Ammon's horn (tissue), 1 donor: ENCODE data around the gene FAM184B.
"Not testable (repeated sequence)": the region's sequence is repeated elsewhere in the genome, so short reads cannot be mapped to it uniquely, and the experiment has no call there.

Source experiments
- DNase-seq: peaks from one replicate; pipeline ENCODE4 v3.0.0-alpha.2; 2016; ENCODE audit warnings: low spot score

FAM184B gene

GRCh38 chr4:17681281-17682221, 99.9 kb downstream of the FAM184B start:
- no peak for DNase-seq

GRCh38 chr4:17680559-17681280, 100.7 kb downstream of the FAM184B start:
- no peak for DNase-seq

GRCh38 chr4:17670423-17670822, 111.0 kb downstream of the FAM184B start:
- DNase-seq: no peak

- DNase-seq: no peak
Observed at GRCh38 chr4:17667653-17668201, 113.7 kb downstream of the FAM184B start.

DNA sequence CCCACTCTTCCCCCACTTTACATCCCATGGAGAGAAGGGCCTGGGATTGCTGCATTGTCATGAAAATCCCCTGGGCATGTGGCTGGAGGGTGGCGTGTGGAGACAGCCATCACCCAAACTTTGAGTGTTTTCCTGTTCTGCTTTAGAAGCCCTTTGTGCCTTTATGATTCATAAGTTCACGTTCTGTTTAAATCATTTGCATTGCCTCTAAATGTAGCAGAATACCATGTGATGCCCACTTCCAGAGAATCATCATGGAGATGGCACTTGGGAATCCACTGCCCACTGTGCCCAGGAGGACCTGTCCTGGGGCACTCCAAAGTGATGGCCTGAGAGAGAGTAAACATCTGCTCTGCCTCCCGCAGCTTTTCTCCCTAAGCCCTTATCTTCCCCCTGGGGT, 114.2 kb downstream of the FAM184B start:
- DNase-seq: no peak

GRCh38 chr4:17665852-17666251, 115.6 kb downstream of the FAM184B start:
- DNase-seq: no peak

DNA sequence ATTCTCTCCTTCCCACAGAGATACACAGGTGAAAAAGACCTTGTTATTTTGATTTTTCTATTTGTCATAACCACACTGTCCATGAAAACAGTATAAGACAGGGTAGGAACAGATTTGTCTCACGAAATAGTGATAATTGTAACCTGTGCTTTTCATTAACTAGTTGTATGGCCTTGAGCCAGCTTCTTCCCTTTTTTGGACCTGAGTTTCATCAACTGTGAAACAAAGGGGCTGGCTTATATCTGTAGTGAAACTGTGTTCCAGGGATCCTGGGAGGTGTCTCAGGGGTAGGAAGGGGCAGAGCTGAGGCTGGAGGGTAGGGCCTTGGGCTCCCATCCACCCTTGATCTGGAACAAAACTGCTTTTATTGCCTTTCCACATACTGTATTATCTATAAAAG, 116.1 kb downstream of the FAM184B start:
- DNase-seq: no peak

- no peak for DNase-seq
Observed at GRCh38 chr4:17664755-17665154, 116.7 kb downstream of the FAM184B start.

- no peak for DNase-seq
Observed at GRCh38 chr4:17662694-17663093, 118.7 kb downstream of the FAM184B start.

DNA sequence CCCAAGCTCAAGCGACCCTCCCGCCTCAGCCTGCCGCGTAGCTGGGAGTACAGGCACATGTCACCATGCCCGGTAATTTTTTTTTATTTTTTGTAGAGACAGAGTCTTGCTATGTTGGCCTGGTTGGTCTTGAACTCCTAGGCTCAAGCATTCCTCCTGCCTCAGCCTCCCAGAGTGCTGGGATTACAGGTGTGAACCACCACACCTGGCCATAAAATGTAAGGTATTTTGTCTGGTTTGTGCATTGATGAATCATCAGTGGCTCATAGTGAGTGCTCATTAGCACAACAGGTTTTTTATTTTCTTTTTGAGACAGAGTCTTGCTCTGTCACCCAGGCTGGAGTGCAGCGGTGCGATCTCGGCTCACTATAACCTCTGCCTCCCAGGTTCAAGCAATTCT, 122.2 kb downstream of the FAM184B start:
- DNase-seq: not testable (repeated sequence)

DNA sequence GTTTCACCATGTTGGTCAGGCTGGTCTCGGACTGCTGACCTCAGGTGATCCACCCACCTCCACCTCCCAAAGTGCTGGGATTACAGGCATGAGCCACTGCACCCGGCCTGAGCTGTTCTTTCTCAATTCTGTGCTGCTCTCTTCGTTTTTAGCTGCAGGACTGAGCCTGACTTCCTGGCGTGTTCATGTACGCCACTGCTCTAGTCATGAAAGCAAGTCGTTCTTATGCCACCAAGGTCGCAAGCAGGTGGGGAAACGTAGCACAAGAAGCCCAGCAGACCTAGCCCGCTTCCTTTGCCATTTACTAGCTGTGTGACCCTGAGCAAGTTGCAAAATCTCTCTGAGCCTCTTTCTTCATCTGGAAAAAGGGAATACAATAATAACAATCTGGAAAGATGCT, 123.6 kb downstream of the FAM184B start:
- no peak for DNase-seq

DNA sequence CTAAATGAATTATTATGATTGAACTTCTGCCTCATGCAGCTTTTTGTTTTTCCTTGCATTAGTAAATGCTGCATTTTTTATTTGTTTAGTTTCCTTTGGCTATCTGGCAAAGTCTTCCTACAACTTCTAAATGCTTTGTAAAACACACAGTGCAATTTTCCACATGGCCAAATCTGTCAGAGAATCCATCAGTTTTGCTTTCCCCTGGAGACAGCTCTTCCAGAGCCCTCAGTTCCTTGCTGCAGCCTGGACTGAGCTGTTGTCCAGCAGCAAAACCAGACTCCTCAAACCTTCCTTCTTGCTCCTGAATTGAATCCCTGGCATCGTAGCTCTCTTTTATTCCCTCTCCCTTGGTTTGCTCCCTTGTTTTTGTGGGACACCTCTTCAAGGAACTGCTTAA, 124.3 kb downstream of the FAM184B start:
- DNase-seq: no peak

DNA sequence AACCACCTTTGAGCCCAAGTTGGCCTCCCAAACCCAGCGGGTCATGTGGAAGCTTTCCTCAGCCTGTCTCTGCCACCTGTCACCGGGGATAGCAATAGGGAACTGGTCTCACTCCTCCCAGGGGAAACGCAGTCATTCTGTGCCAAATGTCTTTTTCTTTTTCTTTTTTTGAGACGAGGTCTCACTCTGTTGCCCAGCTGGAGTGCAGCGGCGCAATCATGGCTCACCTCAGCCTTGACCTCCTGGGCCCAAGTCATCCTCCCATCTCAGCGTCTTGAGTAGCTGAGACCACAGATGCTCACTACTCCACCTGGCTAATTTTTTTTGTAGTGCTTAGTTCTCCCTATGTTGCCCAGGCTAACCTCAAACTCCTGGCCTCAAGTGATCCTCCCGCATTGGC, 126.7 kb downstream of the FAM184B start:
- no peak for DNase-seq

DNA sequence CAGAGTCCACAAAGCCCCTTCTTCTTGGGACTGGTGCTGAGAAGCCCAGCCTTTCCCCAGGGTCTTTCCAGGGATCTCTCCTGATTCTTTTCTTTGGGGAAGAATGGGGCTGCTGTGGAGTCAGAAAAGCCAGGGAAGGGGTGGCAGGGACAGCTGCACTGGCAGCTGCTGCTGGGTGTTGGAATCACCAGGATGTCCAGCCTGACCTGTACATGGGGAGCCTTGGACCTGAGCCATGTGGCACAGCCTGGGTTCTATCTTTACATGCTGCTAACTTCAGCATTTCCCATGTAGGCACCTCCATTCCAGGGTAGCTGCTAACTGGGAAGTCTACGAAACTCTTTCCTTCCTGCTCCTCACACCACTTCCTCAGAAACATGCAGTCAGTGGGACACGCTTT, 131.0 kb downstream of the FAM184B start:
- DNase-seq: no peak

DNA sequence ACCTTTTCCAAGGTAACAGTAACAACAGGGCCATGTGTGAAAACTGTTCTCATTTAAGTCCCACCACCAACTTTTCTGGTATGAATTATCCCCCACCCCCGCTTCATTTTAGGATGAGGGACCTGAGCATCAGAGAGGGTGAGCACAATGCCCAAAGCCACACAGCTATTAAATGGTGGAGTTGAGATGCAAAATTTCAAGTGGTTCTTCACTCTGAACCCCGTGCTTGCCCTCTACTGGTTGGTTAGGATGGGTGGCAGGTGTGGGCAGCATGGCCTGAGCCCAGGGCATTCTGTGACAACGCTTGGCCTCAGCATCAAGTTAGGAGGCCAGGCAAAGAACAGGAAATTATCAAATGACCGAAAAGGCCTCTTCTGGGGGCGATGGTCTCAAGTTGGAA, 133.5 kb downstream of the FAM184B start:
- DNase-seq: no peak

GRCh38 chr4:17647176-17647806, 134.1 kb downstream of the FAM184B start:
- DNase-seq: no peak

DNA sequence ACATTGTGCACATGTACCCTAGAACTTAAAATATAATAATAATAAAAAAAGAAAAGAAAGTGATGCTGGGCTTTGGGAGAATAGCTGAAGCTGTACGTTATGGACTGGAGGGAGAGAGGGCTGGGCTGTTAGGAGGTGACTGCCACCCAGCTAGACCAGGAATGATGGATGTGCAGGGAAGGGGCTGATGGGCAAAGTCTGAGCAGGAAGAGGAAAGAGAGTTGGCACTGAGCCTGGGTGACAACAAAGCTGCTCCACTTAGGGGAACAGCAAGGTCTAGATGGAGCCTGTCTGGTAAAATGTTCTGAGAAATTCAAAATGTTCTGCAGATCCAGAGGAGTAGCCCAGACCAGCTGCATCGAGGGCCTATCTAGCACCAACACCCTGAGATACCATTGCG, 134.7 kb downstream of the FAM184B start:
- DNase-seq: no peak

DNA sequence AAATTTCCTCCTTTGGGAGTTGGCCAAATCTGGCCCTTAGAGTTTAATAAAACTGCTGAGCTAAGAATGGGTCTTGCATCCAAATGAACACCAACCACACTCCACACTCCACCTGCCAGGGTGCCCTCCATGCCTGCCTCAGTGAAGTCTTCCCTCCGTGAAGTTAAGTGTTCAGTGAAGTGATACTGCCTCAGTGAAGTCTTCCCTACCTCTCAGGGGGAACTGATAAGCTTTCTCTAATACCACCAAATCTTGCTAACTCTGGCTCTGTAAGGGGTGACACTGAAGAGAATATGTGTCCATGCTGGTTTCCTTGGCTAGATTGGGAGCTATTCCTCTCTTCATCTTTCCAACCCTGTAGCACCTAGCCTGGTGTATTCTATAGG, 139.0 kb downstream of the FAM184B start:
- no peak for DNase-seq

DNA sequence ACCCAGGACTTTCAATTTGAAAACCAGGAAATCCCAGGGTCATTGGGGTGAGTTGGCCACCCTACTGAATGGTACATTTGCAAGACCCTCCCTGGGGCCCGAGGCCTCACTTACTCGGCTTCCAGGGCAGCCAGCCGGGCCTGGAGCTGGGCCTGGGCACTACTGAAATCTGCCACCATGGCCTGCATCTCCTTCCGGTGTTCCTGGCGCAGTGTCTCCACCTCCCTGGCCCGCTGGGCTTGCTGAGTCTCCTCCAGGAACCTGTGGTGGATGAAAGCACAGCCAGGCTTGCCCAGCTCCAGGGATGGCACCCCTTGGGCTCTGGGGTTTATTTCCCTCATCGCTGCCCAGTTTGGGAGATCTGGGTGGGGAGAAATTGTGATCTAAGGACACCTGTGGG, 142.3 kb downstream of the FAM184B start:
- DNase-seq: no peak

DNA sequence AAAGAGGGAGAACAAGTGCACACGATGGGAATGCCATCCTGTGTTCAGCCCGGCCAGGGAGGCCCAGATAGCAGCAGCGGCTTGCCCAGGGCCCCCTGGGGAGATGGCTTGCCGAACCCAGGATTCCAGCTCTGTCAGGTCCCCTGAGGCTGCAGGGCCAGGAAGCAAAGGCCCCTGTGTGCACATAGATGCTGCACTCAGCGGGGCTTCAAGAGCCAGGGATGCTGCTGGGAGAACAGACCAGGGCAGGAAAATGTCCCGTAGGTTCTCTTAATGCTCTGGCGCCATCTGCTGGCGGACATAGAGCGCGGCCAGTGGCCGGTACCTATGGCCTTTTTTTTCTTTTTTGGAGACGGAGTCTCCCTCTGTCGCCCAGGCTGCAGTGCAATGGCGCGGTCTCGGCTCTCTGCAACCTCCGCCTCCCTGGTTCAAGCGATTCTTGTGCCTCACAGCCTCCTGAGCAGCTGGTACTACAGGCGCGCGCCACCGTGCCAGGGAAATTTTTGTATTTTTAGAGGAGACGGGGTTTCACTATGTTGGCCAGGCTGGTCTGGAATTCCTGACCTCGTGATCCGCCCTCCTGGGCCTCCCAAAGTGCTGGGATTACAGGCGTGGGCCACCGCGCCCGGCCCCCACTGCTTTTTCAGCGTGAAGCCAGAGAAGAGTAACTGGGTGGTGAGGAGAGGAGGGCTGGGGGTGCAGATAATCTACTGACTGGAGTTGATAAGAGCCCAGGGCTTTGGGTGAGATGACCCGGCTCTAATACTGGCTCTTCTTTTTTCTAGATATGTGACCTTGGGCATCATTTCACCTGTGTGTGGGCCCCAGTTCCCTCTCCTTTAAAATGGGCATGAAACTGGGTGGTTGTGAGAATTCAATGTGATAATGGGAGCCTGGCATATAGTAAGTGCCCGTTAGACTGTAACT, 144.5 kb downstream of the FAM184B start:
- DNase-seq: peak; percentile 89

GRCh38 chr4:17636341-17636695, 145.1 kb downstream of the FAM184B start:
- DNase-seq: no peak

DNA sequence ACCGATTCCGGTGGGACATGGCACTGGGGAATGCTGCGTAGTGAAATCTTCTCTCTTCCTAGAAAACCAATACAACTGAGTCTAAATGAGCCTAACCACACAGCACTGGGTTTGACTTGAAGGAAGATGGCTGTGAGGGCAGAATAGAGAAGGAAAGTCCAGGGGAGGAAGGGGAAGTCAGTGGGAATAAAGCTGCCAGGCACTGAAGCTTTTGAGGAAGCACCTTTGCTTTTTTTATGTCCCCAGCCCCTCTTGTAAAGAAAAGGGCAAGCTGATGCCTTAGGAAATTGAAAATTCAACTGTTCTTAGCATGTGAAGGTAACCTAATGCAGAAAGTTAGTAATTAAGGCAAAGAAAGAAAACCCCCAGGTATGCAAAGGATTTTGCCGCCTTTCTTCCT, 146.4 kb downstream of the FAM184B start:
- DNase-seq: no peak
